GM12878 (cell line): ENCODE results near the gene ZDHHC14. TPM values are rescaled to one million over a fixed set of nuclear protein-coding genes. Genes with fewer than 3 reads are reported as not detected.

Source experiments
- ATF7 ChIP-seq: fragments of 450-650 bp; IDR thresholded peaks from 2 replicates; pipeline ENCODE4 v1.6.1; 2016; ENCODE audit warnings: low read depth, mild to moderate bottlenecking
- BHLHE40 ChIP-seq, 2 experiments: fragments of 450-650 bp in 1 of 2; IDR thresholded peaks; 2 replicates each; pipeline ENCODE4 v1.6.1; 2011 to 2017; ENCODE audit warnings: low read depth in 2 of 2, borderline replicate concordance in 1 of 2, improper control_type of control experiment in 1 of 2, low read length in 1 of 2, mild to moderate bottlenecking in 1 of 2
- E2F4 ChIP-seq: IDR thresholded peaks from 2 replicates; pipeline ENCODE4 v1.6.1; 2012; ENCODE audit warnings: low read depth, low read length, improper control_type of control experiment
- ETV6 ChIP-seq, 2 experiments: fragments of 450-650 bp in 1 of 2; IDR thresholded peaks in 1 of 2; conservative IDR thresholded peaks in 1 of 2; 2 replicates each; pipeline ENCODE4 v1.6.1; 2014; ENCODE audit warnings: antibody characterized with exemption in 1 of 2, borderline replicate concordance in 1 of 2, low read depth in 1 of 2, mild to moderate bottlenecking in 1 of 2, moderate library complexity in 1 of 2
- HSF1 ChIP-seq: fragments of 150-350 bp; IDR thresholded peaks from 2 replicates; pipeline ENCODE4 v1.6.1; 2014; ENCODE audit warnings: mild to moderate bottlenecking, low read depth, low read length
- KDM1A ChIP-seq: fragments of 200-600 bp; sonication (generic); IDR thresholded peaks from 2 replicates; pipeline ENCODE4 v1.6.1; 2016; ENCODE audit warnings: borderline replicate concordance
- POLR2A ChIP-seq: IDR thresholded peaks from 2 replicates; pipeline ENCODE4 v1.6.1; 2011; ENCODE audit warnings: low read depth, mild to moderate bottlenecking, low read length
- REST ChIP-seq: IDR thresholded peaks from 2 replicates; pipeline ENCODE4 v1.6.1; 2012; ENCODE audit warnings: mild to moderate bottlenecking, low read depth, low read length
- SMAD1 ChIP-seq: fragments of 450-650 bp; IDR thresholded peaks from 2 replicates; pipeline ENCODE4 v1.6.1; 2018; ENCODE audit warnings: mild to moderate bottlenecking, low read depth; ENCODE audit not compliant: partially characterized antibody
- SREBF2 ChIP-seq: IDR thresholded peaks from 2 replicates; pipeline ENCODE4 v1.6.1; 2012; ENCODE audit warnings: mild to moderate bottlenecking, low read length
- ZBED1 ChIP-seq: IDR thresholded peaks from 2 replicates; pipeline ENCODE4 v1.6.1; 2016; ENCODE audit warnings: borderline replicate concordance
- ZNF687 ChIP-seq: fragments of 450-650 bp; IDR thresholded peaks from 2 replicates; pipeline ENCODE4 v1.6.1; 2017; ENCODE audit warnings: mild to moderate bottlenecking, moderate library complexity
- polyA plus RNA-seq, 11 experiments: library from polyadenylated mRNA; depleted of rRNA in 4 of 11; unstranded in 6 of 11; stranded (reverse) in 5 of 11; fragments of >200 nt; fragmentation: Nextera tagmentation in 4 of 11; fragmentation: Illumina TruSeq in 1 of 11; extraction: Ambion mirVana in 4 of 11; extraction: Trizol in 1 of 11; gene quantifications; 1 replicate in 1 of 11; 2 replicates in 10 of 11; pipeline versions ENCODE4 v1.2.1 to v1.2.3, GENCODE V29; 2011 to 2016; ENCODE audit warnings: inconsistent platforms in 2 of 11, missing spikeins in 2 of 11, low read depth in 1 of 11
- total RNA-seq, 4 experiments: library from RNA; depleted of rRNA in 3 of 4; stranded (reverse); fragments of >200 nt in 3 of 4; fragmentation: Illumina TruSeq in 1 of 4; extraction: Trizol in 1 of 4; gene quantifications; 2 replicates each; pipeline versions ENCODE4 v1.2.1 to v1.2.3, GENCODE V29; 2013 to 2021

The ZDHHC14 gene
- total and polyA plus RNA-seq, 10 of the 15 experiments (the other 5 are each of a cell fraction or from before 2014, with no cell fraction given): 0.15 to 16.0 (median 0.76) TPM; not detected in 1

GRCh38 chr6:157379656-157380457 is 1.1 kb upstream of the ZDHHC14 start (continued):
- TF ChIP-seq REST (no peak), KDM1A (no peak), SREBF2 (no peak), POLR2A (0 out of 2 replicates have a peak, but pooled peaks have one; percentile 42), ZNF687 (no peak), ATF7 (no peak), ZBED1 (no peak), BHLHE40 (IDR thresholded peaks at IDR 0.05; ENCODE audit: borderline replicate concordance in 1 of 2, low read depth in 2 of 2, low read length in 1 of 2) (peak in 1 of 2 experiments; percentile 56; a peak in 1 of 4 replicates), E2F4 (no peak), HSF1 (no peak), ETV6 (conservative IDR thresholded peaks at IDR 0.05 in 1 of 2, IDR thresholded peaks at IDR 0.05 in 1 of 2; ENCODE audit: borderline replicate concordance in 1 of 2, low read depth in 1 of 2) (no peak), SMAD1 (no peak)
